ENCODE measurements around the gene CISTR.

CISTR gene

DNA sequence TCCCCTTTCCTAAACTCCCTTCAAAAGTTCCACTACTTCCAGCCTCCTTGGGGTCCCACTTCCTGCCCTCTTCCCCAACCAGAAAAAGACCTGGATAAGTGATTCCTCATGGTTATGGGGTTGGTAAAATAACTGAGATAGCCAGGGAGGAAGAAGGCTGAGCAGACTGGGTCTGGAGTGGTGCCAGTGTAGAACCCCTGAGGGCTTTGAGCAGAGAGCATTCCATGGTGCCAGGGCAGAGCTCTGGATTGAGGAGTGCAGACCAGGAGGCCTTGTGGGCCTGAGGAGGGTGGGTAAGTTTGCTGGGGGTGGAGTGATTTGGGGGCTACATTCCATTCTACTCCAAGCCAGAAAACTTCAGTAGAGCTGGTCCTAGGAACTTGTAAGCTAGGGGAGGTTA is 9.5 kb upstream of the CISTR start:
- no peak for DNase-seq

DNA sequence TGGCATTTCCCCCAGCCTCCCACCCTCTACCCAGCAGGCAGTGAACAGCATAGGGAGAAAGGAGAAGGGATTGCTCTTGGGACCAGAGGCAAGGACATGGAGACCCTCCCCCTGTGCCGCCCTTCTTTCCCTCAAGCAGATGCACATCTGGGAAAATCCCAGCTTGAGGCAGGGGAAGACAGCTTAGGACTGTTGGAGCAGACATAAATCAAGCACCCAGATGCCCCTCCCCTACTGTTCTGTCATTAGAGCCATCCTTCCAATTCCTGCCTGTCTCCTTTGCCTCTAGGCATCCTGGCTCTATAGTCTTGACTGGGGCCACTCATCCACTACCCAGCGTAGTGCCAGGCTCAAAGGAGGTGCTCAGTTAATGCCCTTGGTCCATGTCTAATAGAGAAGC is 7.5 kb upstream of the CISTR start:
- DNase-seq: no peak

DNA sequence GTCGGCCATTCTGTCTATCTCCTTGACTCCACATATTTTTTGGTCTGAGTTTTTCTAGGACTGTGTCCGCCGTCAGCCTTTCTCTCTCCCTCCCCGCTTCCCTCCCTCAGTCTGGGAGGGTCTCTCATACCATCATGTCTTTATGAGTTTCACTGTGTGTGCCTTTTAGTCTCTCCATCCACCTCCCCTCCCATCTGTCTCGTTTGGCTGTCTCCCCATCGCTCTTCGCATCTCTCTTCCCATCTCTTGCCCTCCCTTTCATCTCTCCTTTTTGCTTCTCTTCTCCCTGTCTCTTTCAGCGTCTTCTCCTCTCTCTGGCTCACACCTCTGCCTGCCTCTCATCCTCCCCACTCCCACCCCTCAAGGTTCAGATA is 6.9 kb upstream of the CISTR start:
- no peak for DNase-seq

DNA sequence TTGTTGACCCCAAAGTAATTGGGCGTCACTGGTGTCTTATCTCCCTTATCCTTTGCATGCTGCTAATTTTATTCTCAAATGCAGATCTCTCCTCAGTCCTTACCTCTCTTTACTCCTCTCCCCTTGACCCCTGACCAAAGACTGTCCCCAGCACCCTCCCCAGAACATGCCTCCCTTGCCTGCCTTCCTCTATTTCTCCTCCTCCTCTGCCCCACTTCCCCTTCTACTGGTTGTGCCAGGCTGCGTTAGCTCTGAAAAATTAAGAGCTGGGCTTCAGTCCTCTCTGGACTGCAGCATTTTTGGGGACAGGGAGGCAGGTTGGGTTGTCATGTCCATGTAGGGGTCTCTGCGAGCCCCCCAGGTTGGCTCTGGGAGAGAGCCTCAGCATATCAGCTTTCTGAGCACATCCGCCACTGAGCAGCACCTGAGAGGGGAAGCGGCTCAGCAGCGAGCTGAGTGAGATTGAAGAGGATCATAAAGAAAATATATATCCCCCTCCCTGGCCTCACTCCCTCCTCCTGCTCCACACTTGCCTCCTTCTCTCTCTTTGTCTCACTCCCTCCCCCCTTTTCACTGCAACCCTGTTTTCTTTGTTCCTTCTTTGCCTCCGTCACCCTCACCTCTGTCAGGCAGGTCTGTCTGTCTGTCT is 6.4 kb upstream of the CISTR start:
- no peak for DNase-seq

DNA sequence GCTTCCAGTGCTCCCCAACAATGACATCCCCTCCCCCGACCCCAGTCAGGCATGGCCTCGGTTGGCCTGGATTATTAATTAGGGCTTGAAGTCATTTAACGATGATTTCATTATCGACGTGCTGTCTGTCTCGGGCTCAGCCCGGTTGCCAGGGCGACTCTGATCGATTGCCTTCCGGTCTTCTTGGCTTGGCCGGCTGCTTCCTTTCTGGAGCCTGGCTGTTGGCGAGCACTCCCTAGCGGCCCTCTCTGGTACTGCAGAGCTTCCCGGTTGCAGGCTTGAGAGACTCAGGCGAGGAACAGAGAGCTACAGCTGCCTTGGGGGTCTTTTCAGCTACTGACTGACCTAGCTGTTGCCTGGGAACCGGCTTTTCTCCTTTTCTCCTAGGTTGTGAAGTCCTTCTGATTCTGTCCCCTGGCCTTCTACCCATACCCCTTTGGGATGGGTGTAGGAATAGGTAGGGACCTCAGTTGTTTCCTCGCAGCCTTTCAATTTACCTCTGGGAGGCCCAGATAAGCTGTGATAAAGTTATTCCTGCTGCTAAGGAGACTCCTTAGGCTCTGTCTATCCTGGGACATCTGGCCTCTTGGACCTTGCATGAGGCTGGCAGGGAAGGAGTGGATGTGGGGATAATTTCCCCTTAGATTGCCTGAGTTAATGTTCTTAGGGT is 5.5 kb upstream of the CISTR start:
- no peak for DNase-seq

DNA sequence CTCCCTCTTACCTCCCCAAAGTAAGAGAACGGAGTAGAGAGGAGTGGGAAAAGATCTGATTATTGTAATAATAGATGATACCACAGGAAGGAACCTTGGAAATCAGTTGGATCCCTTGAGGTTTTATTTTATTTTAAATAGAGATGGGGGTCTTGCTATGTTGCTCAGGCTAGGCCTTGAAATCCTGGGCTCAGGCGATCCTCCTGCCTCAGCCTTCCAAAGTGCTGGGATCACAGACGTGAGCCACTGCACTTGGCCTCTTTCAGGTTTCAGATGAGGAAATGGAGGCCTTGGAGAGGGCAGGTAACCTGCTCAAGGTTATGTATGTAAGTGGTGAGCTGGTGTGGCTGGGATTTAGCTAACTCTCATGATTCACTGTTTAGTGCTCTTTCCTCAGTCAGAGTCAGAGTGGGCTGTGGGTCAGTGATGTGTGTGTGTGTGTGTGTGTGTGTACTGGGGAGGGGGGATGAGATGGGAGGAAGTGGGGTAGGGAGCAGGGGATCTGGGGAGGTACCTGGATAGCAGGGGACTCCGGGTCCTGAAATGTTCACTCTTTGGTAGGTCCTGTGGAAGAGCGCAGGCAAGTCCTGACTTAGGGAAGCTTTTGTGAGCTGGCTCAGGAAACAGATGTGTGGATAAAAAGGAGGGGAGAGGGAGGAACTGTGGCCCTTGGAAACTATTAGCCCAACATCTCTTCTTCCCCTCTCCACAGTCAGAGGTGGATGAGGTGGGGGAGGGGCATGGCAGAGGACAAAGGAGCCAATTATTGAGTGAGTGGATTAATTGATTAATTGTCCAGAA is 4.7 kb upstream of the CISTR start:
- no peak for DNase-seq

DNA sequence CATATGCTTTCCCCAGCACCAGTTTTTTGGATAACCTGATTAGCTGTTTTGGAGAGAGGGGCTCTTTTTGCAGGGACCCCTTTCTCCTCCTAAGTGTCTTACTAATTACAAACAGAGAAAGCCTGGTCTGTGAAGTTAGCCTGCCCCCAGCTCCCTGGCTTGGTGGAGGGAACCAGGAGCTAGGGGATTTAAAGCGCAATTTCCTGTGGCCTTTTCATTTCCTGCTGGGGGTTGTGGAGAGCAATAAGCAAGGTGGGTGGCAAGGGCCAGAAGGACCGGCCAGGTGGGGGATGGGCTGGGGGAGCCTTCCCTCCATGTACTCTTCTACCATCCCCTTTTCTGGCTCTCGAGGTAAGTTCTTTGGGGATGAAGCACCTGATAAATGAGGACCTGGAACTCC is 4.1 kb upstream of the CISTR start:
- DNase-seq: no peak

DNA sequence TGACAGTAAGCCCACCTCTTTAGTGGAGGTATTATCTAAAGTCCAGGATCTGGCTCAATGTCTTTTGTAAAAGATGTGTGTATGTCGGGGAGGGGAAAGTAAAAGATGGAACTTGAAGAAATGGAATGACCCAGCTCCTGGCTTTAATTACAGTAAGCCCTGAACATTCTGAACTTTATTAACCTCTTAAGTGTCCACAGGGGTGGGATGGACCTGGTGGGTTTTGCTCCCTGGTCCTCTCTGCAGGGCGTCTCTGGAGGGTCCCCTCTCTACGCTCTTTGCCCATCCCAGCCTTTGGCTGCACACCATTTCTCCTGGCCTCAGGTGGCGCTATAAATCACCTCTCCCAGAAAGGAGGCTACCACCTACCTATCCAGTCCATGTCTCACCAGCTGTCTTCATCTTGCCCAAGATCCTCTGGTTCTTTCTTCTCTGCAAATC is 3.7 kb upstream of the CISTR start:
- DNase-seq: no peak

DNA sequence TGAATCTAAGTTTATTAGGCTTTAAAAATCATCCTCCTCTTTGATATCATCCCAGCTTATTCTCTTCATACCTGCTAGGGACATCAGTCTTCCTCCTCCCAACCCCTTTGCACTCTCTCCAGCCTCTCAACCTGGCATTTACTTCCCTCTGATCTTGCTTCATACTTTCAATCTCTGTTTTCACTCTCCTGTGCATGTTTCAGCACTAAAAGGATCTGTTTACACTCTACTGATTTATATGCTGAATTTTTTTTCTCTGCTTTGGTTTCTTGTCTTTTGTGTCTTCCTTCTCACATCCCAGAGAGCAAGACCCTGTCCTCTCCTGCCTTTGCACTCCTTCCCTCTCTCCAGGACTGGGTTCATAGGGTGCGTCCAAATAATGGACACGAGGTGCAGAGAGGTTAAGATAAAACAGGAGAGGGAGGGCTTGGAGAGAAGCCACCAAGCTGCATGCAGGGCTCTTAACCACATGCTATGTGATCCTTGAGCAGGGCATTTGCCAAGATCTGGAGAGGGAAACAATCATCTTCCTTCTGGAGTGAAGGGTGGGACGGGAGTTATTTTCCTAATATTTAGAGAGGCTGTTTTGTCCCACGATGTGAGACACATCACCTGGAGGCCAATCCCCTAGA is 3.0 kb upstream of the CISTR start:
- DNase-seq: no peak

DNA sequence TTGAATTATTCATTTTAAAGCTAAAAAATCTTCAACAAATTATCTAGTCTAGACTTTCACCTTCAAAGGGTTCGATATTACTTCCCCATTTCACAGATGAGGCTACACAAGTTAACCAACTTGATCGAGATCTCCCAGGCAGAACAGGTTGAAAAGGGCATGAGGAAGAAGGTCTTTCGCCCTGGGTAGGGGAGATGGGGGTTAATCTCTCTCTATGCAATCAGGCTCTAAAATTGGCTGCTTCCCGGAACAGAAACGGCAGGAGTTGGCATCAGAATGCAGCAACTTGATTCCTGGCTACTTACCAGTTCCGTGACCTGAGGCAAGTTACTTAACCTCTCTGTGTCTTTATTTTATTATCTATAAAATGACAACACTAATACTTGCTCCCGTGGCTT is 2.4 kb upstream of the CISTR start:
- no peak for DNase-seq

DNA sequence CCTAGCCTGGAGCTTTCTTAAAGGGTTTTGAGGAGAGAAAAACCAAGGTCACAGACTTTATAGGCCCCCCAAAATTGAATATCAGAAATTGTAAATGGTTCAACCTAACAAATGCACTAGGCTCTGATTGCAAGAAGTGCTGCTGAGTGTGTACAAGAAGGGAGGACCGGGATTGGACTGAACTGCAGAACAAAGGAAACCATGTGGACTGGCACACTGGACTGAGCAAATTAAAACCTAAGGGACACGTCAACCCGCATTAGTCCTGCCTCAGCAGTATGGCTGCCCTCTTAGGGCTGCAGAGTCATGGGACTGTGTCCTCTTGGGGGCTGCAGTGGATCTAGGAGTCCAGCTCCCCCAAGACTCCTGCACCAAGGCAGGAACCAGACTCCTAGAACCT is 842 bp upstream of the CISTR start:
- DNase-seq: no peak

DNA sequence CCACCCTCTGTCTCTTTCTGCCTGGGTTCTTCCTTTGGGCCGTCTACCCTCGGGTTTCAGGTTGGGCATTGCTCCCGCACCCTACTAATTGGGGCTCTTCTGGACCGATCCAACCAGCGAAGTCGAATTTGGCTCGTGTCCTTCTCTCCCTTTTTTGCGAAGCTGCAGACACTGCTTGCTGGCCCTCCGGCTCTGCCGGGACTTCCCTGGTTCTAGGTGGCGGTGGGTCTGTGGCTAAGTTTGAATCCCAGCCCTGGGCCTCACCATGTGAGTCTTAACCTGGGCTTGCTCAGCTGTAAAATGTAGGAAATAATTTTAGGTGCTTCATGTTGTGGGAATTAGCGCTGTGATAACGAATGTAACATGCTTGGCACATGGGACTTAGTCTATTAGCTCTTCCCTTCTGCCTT is 418 bp upstream of the CISTR start:
- DNase-seq: no peak

DNA sequence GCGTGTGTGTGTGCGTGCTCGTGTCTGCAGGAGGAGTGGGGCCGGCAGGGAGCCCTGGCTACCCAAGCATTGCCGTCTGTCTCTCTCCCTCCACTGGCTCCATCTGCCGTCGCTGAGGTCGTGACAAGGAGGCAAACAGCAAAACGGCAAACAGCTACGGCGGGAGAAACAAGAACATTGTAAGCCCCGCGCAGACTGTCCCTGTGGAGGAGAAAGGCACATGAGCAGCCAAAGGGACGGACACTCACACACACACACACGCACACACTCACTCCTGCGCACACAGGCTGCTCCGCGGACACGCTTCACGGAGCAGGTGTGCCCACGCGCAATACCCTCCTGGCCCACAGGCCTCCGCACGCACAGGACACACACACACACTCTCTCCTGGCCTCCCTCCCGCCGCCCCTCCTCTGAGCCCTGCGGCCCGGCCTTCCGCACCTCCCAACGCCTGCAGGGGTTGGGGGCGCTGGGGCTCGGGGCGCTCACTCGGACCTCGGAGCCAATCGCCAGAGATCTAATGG is 905 bp downstream of the CISTR start:
- no peak for DNase-seq

DNA sequence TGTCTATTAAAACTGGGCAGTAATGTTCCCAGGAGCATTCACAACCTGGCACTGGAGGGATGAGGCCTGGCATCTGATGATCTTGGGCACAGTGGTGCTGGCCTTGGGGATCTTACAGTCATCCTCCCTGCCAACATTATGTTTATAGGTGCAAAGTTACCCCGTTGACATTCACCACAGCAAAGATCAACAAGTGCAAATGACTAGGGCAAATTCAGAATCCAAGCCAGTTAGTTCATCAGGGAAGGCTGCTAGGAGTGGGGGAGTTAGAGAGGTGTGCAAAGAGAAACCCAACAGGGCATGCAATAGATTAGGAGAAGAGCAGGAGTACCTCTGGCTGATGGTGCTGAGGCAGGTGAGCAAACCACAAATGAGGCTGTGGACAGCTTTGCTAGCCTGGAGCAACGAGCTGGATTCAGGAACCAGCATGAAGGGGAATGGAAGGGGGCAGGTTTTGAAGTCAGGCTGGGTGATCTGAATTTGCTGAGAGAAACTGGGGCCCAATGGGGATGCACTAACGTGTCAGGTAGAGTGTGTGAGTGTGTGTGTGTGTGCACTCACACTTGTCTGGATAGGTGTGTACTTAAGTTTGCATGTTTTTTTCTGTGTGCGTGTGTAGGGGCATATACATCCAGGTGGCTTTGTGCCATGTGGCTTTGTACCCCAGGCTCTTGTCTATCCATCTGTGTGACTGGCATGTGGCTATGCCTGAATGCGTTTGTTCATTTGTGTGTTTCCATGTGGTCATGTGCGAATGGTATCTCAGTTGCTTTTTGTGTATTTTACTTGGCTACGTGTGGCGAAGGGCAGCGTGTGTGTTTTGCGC is 1.6 kb downstream of the CISTR start:
- DNase-seq: no peak

DNA sequence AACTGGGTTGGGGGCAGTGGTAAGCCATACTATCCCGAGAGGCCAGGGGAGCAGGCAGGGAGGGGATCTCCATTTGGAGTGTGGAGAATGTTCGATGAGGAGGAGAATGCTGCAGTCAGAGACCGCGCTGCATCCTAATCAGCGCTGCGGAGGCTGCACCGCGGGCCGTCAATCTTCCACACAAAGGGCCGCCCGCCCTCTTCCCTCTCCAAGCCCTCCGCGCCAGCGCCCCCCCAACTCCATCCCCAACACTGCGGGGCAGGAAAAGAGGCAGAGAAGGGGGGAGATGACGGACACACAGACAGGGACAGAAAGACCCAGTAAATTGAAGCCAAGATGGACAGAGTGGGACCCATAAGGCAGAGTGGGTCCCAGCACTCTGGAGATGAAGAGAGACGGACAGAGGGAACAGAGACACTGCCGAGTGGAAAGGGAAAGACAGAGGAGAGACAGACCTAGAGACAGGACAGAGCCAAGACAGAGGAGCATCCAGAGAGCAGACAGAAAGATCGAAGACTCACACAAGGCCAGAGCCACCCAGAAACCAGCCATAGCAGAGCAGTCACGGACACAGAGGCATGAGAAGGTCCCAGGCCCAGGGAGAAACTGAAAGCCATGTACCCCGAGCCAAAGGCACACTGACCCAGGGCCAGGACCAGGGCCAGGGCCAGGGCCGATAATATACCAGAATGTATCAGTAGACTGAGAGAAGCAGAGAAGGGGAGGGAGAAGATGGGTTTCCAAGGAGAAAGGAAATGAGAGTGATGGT is 3.5 kb downstream of the CISTR start:
- DNase-seq: no peak

DNA sequence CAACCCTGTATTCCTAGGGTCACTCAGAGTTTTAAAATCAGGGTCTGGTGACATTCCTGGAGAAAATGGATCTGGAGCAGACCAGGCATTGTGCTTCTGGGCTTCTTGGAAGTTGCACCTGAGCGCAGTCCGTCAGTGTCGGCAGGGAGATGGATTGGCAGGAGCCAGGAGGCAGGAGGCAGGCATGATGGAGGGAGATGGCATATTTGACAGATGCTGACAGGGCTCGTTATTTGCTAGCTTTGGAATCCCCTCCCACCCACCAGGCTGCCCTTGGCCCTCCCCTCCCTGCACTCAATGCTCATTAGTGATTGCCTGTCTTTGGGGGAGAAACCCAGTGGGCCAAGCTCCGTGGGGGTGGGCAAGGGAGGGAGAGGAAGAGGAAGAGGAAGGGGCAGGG is 4.7 kb downstream of the CISTR start:
- no peak for DNase-seq

DNA sequence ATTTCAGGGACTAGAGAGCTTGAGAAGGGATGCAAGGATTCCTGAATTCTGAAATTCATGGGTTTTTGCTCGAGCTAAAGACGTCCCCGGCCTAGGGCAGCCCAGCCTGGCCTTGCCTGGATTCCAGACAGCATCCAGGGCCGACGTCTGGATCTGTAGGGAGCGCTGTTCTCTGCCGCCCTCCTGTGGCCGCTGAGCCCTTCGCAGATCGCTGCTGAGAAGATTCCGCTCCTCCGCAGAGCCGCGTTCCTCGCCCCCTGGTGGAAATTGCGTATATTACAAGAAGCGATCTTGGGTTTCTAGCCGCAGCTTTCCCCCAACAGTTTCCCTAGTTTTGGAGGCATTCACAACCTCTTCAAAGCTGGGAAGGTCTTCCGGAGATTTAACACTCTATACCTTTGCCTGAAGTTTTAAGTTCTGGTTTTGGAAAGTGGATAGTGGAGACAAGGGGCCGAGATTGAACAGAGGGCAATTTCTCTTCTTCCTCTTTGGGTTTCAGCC is 5.1 kb downstream of the CISTR start:
- DNase-seq: peak; percentile 62

DNA sequence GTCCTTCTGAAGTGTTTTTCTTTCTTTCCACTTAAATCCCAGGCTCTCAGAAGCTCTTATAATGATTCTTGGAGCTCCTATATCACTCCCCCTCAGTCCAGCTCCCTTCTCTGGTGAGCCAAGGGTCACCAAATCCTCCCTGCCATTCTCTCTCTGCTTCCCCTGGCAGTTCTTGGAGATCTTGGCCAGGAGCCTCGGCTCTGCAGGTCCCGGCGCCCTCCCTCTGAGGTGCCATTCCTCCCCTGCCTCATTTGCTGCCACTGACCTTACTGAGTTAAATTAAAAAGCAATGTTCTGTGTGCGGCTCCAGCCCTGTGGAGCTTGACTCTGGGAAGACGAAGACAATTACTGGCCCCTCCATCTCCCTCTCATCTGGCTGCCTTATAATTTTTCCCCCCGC is 7.0 kb downstream of the CISTR start:
- DNase-seq: no peak

DNA sequence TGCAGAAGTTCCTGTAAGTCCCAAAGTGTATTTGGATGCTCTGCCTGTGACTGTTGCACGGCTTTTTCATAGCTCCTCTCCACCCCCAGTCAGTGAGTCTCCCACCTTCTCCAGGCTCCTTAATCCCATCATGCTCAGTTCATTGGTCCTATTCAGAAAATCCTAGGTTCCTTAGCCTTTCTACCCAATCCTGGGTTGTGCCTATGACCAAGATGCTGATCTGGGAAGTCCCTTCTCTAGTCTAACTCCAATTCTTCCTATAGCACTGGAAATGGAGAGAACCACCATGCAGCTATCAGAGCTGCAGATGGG is 7.7 kb downstream of the CISTR start:
- no peak for DNase-seq

DNA sequence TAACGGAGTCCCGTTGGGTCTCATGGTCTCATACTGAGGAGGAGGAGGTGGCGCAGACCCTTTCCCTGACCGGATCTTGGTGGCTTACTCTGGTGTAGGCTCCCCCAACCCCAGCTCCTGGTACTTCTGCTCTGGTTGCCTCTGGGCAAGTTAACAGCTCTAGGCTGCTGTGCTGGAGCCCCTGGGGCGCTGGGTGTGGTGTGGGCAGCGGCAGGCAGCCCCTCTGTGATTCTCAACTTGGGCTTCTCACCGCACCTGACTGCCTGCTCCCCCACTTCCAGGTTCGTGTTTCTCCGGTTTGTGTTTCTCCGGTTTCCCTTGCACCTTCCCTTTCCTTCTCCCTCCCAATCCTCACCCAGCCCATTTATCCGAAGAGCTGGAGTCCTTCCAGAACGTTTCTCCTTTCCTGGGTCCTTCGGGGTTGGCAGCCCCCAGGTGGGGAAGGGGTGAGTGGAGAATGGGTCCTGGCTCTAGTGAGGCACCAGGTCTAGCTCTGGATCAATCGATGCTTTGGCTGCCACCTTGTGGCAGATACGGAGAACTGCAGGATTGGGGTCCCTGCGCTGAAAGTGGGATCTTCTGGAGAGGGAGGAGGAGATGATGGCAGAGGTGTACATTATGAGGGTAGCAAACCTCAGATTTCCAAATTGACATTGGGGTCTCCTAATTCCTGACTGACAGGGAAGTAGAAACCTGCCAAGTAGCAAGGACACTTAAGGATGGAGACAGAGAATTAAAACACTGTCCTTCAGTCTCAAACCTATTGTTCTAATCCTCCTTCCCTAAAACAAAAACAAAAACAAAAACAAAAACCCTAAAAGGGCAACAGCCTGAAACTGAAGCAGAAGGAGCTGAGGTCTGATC is 8.3 kb downstream of the CISTR start:
- peak; percentile 36 for DNase-seq

DNA sequence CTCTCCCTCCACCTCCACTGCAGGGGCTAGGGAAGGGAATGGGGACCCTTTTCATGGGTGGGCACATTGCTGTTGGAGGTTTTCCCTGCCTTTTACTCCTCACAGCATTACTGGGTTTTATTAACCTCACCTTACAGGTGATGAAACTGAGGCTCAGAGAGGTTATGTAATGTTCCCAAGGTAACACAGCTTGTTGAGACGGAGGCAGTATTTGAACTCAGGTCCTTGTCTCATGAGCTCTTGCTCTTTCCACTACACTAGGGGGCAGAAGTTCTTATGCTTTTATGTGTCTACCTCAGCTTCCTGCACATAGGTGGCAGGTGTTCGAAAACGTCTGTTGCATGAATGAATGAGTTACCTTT is 11.7 kb downstream of the CISTR start:
- no peak for DNase-seq
